ENCODE data around the gene DNM2.
"Not testable (repeated sequence)": the region's sequence is repeated elsewhere in the genome, so short reads cannot be mapped to it uniquely, and the experiment has no call there.

Gene DNM2

GRCh38 chr19:10850631-10851030 is 132.8 kb downstream of the DNM2 start:
- intact Hi-C loops (cut with micrococcal nuclease) = no loop called here
- no peak overlapping the region for H3K27ac Mint-ChIP-seq
- H3K4me1 Mint-ChIP-seq (ENCODE audit: low read depth) = peaks cover 49% of the 10 kb centered on the region
- H3K36me3 Mint-ChIP-seq (ENCODE audit: low read depth) = peaks cover 27% of the 10 kb centered on the region
- no peaks in the 10 kb centered on the region for H3K9me3 Mint-ChIP-seq
- no peak overlapping the region for H3K4me3 Mint-ChIP-seq
- no peaks in the 10 kb centered on the region for H3K27me3 Mint-ChIP-seq

GRCh38 chr19:10852098-10852800 is 134.4 kb downstream of the DNM2 start:
- Mint-ChIP-seq H3K36me3 (ENCODE audit: low read depth) (peaks cover 22% of the 10 kb centered on the region), H3K9me3 (no peaks in the 10 kb centered on the region), H3K4me3 (no peak overlapping the region), H3K27ac (no peak overlapping the region), H3K4me1 (ENCODE audit: low read depth) (peaks cover 55% of the 10 kb centered on the region), H3K27me3 (no peaks in the 10 kb centered on the region)
- intact Hi-C loops (cut with micrococcal nuclease) = no loop called here

- Mint-ChIP-seq H3K4me3 (no peak overlapping the region), H3K27ac (no peak overlapping the region), H3K9me3 (no peaks in the 10 kb centered on the region), H3K36me3 (ENCODE audit: low read depth) (peaks cover 29% of the 10 kb centered on the region), H3K4me1 (ENCODE audit: low read depth) (peaks cover 49% of the 10 kb centered on the region), H3K27me3 (no peaks in the 10 kb centered on the region)
- intact Hi-C loops (cut with micrococcal nuclease) = no loop called here
Measured at GRCh38 chr19:10852941-10853340, 135.1 kb downstream of the DNM2 start.

- H3K4me3 Mint-ChIP-seq = no peak overlapping the region
- H3K27me3 Mint-ChIP-seq = no peaks in the 10 kb centered on the region
Measured at GRCh38 chr19:10854350-10855089, 136.6 kb downstream of the DNM2 start.

GRCh38 chr19:10855879-10856522 is 138.1 kb downstream of the DNM2 start:
- peaks cover 35% of the 10 kb centered on the region for H3K36me3 Mint-ChIP-seq (ENCODE audit: low read depth)
- H3K4me1 Mint-ChIP-seq (ENCODE audit: low read depth) = peaks cover 36% of the 10 kb centered on the region
- H3K27ac Mint-ChIP-seq = no peak overlapping the region
- H3K9me3 Mint-ChIP-seq = no peaks in the 10 kb centered on the region
- H3K27me3 Mint-ChIP-seq = no peaks in the 10 kb centered on the region
- no peak overlapping the region for H3K4me3 Mint-ChIP-seq
- intact Hi-C loops (cut with micrococcal nuclease) = no loop called here

More at GRCh38 chr19:10854350-10855089, 136.6 kb downstream of the DNM2 start:
- Mint-ChIP-seq H3K4me1 (ENCODE audit: low read depth) (peaks cover 39% of the 10 kb centered on the region), H3K36me3 (ENCODE audit: low read depth) (peaks cover 37% of the 10 kb centered on the region), H3K9me3 (no peaks in the 10 kb centered on the region), H3K27ac (no peak overlapping the region)
- intact Hi-C loops (cut with micrococcal nuclease) = no loop called here

- H3K9me3 Mint-ChIP-seq; H3K27ac Mint-ChIP-seq; intact Hi-C loops (cut with micrococcal nuclease); H3K27me3 Mint-ChIP-seq; H3K4me3 Mint-ChIP-seq: not testable (repeated sequence)
- Mint-ChIP-seq H3K36me3 (ENCODE audit: low read depth) (peaks cover 32% of the 10 kb centered on the region), H3K4me1 (ENCODE audit: low read depth) (peaks cover 40% of the 10 kb centered on the region)
Measured at GRCh38 chr19:10856899-10857298, 139.0 kb downstream of the DNM2 start.

GRCh38 chr19:10858204-10858828 is 140.4 kb downstream of the DNM2 start:
- intact Hi-C loops (cut with micrococcal nuclease) = no loop called here

GRCh38 chr19:10861103-10861651 is 143.3 kb downstream of the DNM2 start:
- intact Hi-C loops (cut with micrococcal nuclease) = loop anchor here (10.0 kb wide), 1 partner anchor 76 kb away; no protein-coding TSS in a partner anchor
- no peaks in the 10 kb centered on the region for H3K9me3 Mint-ChIP-seq
- no peaks in the 10 kb centered on the region for H3K27me3 Mint-ChIP-seq
- peaks cover 44% of the 10 kb centered on the region for H3K4me1 Mint-ChIP-seq (ENCODE audit: low read depth)
- H3K4me3 Mint-ChIP-seq = no peak overlapping the region
- peaks cover 39% of the 10 kb centered on the region for H3K36me3 Mint-ChIP-seq (ENCODE audit: low read depth)
- peak overlapping the region; percentile 60 for H3K27ac Mint-ChIP-seq

More at GRCh38 chr19:10858204-10858828, 140.4 kb downstream of the DNM2 start:
- Mint-ChIP-seq H3K4me1 (ENCODE audit: low read depth) (peaks cover 38% of the 10 kb centered on the region), H3K4me3 (no peak overlapping the region), H3K36me3 (ENCODE audit: low read depth) (peaks cover 33% of the 10 kb centered on the region), H3K27ac (no peak overlapping the region), H3K9me3 (no peaks in the 10 kb centered on the region), H3K27me3 (no peaks in the 10 kb centered on the region)

GRCh38 chr19:10862561-10863106 is 144.8 kb downstream of the DNM2 start:
- no peaks in the 10 kb centered on the region for H3K27me3 Mint-ChIP-seq
- peaks cover 51% of the 10 kb centered on the region for H3K4me1 Mint-ChIP-seq (ENCODE audit: low read depth)
- no peaks in the 10 kb centered on the region for H3K9me3 Mint-ChIP-seq
- peak overlapping the region; percentile 36 for H3K27ac Mint-ChIP-seq
- no peak overlapping the region for H3K4me3 Mint-ChIP-seq
- intact Hi-C loops (cut with micrococcal nuclease) = loop anchor here (10.0 kb wide), 1 partner anchor 78 kb away; no protein-coding TSS in a partner anchor
- H3K36me3 Mint-ChIP-seq (ENCODE audit: low read depth) = peaks cover 35% of the 10 kb centered on the region

GRCh38 chr19:10863107-10863717 is 145.3 kb downstream of the DNM2 start:
- Mint-ChIP-seq H3K4me3 (no peak overlapping the region), H3K36me3 (ENCODE audit: low read depth) (peaks cover 29% of the 10 kb centered on the region), H3K27me3 (no peaks in the 10 kb centered on the region), H3K4me1 (ENCODE audit: low read depth) (peaks cover 55% of the 10 kb centered on the region), H3K9me3 (no peaks in the 10 kb centered on the region), H3K27ac (peak overlapping the region; percentile 36)
- intact Hi-C loops (cut with micrococcal nuclease) = loop anchor here (10.0 kb wide), 1 partner anchor 78 kb away; no protein-coding TSS in a partner anchor

- Mint-ChIP-seq H3K4me3 (no peak overlapping the region), H3K9me3 (no peaks in the 10 kb centered on the region), H3K4me1 (ENCODE audit: low read depth) (peaks cover 64% of the 10 kb centered on the region), H3K36me3 (ENCODE audit: low read depth) (peaks cover 34% of the 10 kb centered on the region), H3K27me3 (no peaks in the 10 kb centered on the region), H3K27ac (peak overlapping the region; percentile 36)
- intact Hi-C loops (cut with micrococcal nuclease) = loop anchor here (1.0 to 10.0 kb wide), 2 partner anchors 80 to 147 kb away; no protein-coding TSS in a partner anchor
Measured at GRCh38 chr19:10864538-10864899, 146.6 kb downstream of the DNM2 start.

- H3K27ac Mint-ChIP-seq = peak overlapping the region; percentile 91
- H3K36me3 Mint-ChIP-seq (ENCODE audit: low read depth) = peaks cover 31% of the 10 kb centered on the region
- intact Hi-C loops (cut with micrococcal nuclease) = loop anchor here (10.0 kb wide), 1 partner anchor 82 kb away; no protein-coding TSS in a partner anchor
- no peaks in the 10 kb centered on the region for H3K9me3 Mint-ChIP-seq
- peaks cover 62% of the 10 kb centered on the region for H3K4me1 Mint-ChIP-seq (ENCODE audit: low read depth)
- H3K4me3 Mint-ChIP-seq = no peak overlapping the region
- no peaks in the 10 kb centered on the region for H3K27me3 Mint-ChIP-seq
Measured at GRCh38 chr19:10866495-10866894, 148.6 kb downstream of the DNM2 start.
